ENCODE data around the gene PRRT1B.
"Not testable (repeated sequence)": the region's sequence is repeated elsewhere in the genome, so short reads cannot be mapped to it uniquely, and the experiment has no call there.

Gene PRRT1B

GRCh38 chr9:131545003-131545785 lies at the start of gene PRRT1B:
TSS of gene PRRT1B (plus strand) at chr9:131545523. CDS start at chr9:131545616, 93 bp downstream.
- no peak for DNase-seq

- DNase-seq, result no peak
Measured at GRCh38 chr9:131495785-131496184, 49.5 kb upstream of the PRRT1B start.

- no peak for DNase-seq
Measured at GRCh38 chr9:131496844-131497405, 48.4 kb upstream of the PRRT1B start.

DNA sequence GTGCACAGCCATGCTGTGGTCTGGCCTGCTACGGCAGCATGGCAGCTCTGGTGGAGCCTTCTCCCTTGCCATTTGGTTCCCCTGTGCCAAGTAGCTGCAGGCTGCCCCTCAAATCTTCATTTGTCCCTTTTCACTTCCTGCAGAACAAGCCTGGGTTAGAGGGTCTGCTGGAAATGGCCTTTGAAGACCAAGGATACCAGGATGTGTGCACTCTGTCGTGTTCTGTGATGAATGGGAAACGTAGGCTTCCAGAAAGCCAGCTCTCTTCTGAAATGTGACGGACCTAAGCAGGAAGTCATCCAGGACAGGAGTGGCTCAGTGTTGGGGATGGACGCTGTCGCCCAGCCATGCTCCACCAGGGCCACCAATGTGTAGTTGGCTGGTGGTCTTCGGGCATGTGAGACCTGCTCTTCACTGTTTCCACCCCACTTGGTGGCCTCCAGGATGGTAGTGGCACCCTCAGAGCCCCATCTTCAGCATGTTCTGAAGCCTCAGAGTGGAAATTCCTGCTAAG lies 46.0 kb upstream of the PRRT1B start:
- no peak for DNase-seq

GRCh38 chr9:131500377-131500776 lies 44.9 kb upstream of the PRRT1B start:
- no peak for DNase-seq

DNA sequence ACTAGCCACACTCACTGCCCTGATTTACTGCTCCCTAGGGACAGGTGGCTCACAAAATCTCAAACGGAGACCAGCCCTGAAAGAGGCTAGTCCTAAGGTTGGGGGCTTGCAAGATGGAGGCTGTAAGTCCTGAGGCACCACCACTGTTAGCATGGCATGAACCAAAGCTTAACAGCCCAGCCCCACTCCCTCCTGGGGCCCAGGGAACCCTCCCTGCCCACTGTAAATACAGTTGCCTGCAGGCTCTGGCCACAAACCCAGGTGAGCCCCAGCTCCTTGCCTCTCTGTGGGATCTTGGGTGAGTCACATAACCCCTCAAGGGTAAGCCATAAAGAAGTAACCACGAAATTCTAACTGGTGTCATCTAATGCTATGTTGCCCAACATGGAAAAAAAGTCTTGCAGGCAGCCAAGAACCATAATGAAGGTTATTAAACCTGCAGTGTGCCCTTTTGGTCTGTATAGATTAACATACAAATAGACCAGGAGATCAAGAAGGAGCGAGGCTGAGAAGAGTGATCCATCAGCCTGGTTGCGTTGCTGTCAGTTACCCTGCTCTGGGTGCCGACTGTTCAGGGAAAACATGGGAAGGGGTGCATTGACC lies 44.3 kb upstream of the PRRT1B start:
- DNase-seq, result peak; percentile 26

DNA sequence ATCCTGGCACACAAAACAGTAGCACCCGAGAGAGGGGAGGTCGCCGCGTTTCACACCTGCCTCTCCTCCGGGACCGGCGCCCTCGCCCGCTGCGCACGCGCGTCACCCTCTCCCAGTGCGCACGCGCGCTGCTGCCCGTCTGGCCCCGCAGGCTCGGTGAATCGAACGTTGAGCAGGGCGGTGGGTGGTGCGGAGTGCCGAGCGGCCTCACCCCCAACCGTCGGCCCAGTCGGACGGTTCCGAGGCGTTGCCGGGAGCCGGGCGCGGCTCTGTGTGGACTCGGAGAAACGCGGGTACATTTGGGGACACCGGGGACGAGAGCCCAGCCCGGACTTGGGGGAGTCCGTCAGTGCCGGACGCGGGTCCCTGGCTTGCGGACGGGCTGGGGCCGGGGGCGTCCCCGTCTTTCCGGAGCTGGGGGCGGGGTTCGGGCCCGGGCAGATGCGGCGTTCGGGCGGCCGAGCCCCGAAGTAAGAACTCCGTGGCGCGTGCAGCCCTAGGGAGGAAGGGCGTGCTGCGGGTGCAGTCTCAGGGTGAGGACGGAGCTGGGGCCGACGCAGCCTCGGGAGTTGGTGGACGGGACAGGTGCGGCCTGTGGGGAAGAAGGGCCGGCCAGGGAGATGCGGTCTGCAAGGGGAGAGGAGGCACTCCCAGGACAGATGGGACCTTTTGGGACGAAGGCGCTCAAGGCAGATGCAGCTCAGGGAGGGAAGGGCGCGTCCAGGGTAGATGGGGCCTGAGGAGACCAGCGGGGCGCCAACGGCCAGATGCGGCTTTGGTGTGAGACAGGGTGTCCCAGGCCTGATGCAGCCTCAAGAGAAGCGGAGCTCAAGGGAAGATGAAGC lies 42.3 kb upstream of the PRRT1B start, which contains the start of gene POMT1:
POMT1 (plus strand) TSS at position 138 of the 845 bp plus-strand sequence. CDS start 1,301 bp downstream, outside the sequence.
- DNase-seq, result peak; percentile 84

DNA sequence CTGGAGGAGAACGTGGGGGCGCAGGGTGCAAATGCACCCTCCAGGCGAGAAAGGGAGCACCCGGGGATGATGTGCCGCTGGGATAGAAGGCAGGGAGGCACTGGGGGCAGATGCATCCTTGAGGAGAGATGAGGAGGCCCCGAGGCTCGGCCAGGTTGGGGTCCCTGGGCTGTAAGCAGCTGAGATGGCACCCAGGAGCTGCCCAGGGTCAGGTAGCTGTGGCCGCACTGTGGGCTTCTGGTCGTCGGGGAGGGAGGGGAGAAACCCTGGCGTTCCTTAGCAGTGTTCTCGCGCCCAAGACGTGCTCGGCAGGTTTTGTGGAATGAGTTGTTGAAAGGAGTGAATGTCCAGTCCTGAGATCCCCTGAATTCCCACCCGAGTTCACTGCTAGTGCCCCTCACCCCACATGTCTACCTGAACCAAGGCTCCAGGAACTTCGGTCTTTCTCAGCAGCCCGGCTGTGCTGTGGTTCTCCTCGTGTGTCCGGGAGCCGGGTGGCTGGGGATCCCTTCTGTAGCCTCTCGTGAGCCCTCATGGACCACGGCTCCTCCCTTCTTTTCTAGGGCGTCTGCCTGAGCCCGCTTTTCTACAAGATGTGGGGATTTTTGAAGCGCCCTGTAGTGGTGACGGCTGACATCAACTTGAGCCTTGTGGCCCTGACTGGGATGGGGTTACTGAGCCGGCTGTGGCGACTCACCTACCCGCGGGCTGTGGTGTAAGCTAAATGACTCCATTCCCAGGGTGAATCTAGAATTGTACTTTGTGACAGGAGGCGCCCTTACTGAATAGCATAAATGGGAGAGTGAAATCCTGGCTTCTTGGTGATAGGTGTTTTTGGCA lies 41.5 kb upstream of the PRRT1B start:
- DNase-seq, result peak; percentile 2

DNA sequence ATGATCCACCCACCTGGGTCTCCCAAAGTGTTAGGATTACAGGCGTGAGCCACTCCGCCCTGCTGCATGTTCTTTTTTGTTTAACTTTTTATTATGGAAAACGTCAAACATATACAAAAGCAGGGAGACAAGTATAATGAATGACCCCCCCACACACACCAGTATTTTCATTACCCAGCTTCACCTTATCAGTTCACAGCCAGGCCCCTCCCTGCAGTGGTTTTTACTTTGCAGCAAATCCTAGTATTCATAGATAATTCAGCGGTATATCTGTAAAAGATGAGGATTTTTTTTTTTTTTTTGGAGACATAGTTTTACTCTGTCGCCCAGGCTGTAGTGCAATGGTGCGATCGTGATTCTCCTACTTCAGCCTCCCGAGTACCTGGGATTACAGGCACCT lies 40.3 kb upstream of the PRRT1B start:
- peak; percentile 34 for DNase-seq

DNA sequence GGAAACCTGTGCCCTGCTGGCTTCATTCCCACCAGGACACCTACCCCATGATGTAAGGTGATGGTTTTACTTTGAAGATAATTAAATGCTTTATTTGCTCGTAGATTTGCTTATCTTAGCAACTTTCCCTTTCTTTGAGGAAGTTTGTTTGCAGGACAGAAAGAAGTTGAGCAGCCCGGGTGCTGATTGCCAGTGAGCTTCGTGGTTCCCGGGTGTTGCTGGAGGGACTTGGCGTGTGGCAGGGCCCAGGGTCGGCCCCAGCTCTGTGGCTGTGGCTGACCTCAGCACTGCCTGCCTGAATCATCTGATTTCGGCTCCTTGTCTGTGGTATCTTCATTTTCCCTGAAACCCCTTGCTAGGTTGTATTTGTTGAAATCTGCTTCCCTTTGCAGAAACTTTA lies 33.9 kb upstream of the PRRT1B start:
- no peak for DNase-seq

DNA sequence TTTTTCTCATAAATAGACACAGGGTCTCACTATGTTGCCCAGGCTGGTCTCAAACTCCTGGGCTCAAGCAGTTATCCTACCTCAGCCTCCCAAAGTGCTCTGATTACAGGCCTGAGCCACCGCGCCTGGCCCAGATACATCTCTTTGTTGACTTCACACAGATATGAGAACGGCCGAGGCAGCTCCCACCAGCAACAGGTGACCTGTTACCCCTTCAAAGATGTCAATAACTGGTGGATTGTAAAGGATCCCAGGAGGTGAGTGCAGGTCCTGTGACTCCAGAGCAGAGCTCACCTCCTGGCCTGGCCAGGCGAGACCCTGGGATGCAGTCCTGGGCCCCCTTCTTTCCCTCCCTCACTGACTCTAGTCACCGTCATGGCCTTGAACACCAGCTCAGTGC lies 33.4 kb upstream of the PRRT1B start:
- DNase-seq, result no peak

GRCh38 chr9:131513177-131513576 lies 32.1 kb upstream of the PRRT1B start:
- DNase-seq, result no peak

DNA sequence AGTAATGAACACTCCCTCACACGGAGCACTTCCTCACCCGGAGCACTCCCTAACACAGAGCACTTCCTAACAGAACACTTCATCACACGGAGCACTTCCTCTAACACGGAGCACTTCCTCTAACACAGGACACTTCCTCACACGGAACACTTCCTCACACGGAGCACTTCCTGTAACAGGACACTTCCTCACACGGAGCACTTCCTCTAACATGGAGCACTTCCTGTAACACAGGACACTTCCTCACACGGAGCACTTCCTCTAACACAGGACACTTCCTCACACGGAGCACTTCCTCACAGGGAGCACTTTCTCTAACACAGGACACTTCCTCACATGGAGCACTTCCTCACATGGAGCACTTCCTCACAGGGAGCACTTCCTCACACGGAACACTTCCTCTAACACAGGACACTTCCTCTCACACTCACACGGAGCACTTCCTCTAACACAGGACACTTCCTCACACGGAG lies 29.7 kb upstream of the PRRT1B start:
- DNase-seq, result not testable (repeated sequence)

DNA sequence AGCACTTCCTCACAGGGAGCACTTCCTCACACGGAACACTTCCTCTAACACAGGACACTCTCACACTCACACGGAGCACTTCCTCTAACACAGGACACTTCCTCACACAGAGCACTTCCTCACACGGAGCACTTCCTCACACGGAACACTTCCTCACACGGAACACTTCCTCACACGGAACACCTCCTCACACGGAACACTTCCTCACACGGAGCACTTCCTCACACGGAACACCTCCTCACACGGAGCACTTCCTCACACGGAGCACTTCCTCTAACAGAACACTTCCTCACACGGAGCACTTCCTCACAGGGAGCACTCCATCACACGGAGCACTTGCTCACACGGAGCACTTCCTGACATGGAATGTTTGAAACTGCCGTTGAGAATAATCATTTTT lies 29.2 kb upstream of the PRRT1B start:
- DNase-seq, result no peak

GRCh38 chr9:131516930-131517329 lies 28.4 kb upstream of the PRRT1B start:
- no peak for DNase-seq

DNA sequence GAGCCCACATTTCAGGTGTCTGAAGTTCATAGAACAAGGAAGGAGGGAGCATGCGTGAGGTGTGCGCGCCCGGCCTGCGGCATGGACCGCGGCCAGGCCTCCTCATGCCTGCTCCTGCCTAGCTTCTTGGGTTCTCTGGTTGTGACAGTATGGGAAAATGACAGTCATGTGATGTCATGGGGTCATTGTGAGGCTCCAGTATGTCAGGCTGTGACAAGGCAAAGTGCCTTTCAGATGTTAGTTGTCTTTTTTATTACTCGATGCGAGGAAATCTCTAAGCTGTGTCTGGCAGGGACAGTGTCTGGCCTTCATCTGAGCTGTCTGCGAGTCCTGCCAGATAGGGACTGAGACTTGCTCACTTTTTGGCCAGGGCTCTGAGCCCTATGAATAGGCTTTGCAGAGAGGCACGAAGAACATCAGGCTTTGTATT lies 27.5 kb upstream of the PRRT1B start:
- no peak for DNase-seq

- DNase-seq, result no peak
Measured at GRCh38 chr9:131518553-131518952, 26.8 kb upstream of the PRRT1B start.

DNA sequence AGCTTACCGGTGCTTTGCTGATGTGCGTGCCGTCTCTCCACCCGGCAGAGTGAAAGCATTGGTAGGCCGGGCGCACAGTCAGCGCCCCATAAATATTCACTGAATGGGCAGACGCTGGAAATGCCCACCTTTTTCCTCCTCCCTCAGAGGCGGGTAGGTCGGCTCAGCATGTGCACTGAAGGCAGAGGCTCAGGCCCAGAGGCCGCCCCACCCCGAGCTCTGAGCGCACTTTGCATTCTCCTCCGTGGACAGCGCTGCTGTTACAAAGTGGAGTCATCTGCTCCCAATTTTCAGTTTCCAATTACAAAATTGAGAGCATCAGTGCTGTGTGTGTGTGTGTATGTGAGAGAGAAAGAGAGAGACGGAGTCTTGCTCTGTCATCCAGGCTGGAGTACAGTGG lies 24.8 kb upstream of the PRRT1B start:
- no peak for DNase-seq

GRCh38 chr9:131521203-131521602 lies 24.1 kb upstream of the PRRT1B start:
- DNase-seq, result no peak

GRCh38 chr9:131521822-131522221 lies 23.5 kb upstream of the PRRT1B start:
- no peak for DNase-seq

DNA sequence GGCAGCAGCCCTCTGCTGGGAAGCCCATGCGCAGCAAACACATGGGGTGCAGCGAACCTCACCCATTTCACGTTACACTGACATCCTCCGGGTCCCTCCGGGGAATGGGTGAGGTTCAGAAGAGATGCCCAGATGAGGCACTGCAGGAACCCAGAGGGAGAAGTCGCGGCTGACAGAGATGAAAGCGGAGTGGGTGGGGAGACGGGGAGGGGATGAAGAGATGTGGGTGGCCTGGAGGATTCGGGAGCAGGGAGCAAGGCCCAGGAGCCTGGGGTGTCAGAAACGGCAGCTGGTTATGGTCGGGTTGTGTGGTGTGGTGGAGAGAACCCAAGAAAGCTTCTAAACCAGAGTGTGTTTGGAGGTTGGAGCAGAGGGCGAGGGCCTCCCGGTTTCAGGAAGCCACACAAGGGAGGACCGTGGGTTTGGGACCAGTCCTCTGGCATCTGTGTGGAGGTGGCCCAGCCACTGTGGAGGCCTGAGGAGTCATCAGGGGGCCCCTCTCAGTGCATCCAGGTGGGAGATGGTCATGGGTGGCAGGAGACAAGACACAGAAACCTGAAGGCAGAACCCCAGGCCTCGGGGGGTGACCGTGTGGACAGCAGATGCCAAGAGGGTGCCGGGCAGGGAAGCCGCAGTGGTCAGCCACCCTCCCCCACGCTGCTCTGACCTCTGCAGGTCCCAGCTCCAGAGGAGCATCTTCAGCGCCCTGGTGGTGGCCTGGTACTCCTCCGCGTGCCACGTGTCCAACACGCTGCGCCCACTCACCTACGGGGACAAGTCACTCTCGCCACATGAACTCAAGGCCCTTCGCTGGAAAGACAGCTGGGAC lies 22.9 kb upstream of the PRRT1B start:
- DNase-seq, result no peak

Data from OCI-M1 (cell line).